ENCODE measurements around the gene IMPACT.

The IMPACT gene

DNA sequence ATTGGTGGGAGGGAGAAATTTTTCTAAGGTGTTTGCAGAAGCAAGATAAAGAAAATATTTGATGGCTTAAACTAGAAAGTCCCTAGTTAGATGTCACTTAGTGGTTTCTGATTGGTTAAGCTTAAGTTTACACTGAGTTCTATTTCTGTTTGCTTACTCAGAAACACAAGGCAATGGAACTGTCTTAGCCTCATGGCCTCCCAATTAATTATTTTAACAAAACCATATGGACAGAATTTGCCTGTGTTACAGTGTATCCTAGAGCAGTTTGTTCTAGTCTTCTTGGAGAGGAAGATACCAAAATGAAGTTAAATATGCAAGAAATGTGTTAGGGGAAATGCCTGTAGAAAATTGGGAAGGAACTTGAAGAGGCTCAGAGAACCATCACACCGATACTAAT, 4.6 kb upstream of the IMPACT start:
- DNase-seq (ENCODE audit: low read depth, low spot score) = no peak

DNA sequence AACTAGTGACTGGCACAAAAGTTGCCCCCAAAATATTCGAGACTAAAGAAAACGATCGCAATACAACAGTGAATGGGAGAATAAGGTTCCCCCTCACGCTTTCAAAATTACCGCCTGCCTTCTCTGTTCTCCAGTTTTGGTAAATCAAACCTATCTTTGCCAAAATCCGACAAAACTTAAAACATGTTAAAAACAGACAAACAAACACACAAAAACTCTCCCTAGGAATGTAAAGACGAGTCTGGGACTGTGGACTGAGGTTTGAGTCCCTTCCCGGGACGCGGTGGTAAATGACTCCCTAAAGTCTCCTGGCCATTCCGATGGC, 435 bp upstream of the IMPACT start:
- no peak for DNase-seq (ENCODE audit: low read depth, low spot score)

DNA sequence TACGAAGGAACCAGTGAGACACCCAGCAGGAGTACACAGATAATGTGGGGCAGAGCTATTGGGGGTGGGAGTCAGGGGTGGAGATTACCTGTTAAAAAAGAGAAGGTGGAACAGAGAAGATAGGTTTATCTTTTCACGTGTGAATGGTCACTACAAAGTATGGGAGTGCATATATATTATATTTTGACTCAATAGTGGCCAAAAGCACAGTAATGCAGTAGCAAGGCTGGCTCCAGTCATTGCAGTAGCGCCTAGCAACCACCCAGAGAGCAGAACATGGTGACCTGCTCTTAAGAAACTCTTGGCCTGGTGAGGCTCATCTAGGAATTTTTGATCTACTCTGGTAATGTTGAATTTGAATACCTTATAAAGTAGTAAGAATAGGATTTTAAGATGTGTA, 1.0 kb downstream of the IMPACT start:
- DNase-seq (ENCODE audit: low read depth, low spot score) = no peak

DNA sequence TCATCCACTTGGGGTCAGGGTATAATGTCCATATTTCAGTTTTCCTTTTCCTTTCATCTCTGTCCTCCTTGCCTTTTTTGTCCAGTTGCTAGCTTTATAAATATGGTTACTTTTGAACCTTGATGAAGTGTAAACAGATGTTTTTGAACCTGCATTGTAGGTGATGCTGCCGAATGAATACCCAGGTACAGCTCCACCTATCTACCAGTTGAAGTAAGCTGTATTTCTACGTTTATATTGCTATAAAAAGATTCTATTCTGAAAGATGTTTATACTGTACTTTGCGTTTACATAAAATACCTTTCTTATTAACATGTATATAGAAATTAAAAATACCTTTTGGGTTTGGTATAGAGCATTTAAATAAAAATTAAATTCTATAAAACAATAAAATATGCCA, 2.2 kb downstream of the IMPACT start:
- no peak for DNase-seq (ENCODE audit: low read depth, low spot score)

DNA sequence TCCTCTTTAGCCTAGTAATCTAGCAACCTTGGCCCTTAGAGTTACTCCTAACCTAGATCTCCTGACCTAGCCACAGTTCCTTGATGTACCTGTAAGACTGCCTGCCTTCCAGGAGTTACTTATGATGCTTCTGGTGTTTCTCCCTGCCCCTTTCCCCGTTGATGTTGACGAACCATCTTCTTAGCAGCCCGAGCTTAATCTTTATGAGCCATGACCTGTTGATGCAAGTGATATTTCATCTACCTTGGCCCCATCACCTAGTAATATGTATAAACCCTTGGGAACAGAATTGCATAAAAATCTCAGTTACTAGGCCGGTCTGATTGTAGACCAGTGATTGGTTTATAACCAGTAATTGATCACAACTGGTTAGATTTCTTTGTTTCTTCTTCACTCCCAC, 2.7 kb downstream of the IMPACT start:
- no peak for DNase-seq (ENCODE audit: low read depth, low spot score)

DNA sequence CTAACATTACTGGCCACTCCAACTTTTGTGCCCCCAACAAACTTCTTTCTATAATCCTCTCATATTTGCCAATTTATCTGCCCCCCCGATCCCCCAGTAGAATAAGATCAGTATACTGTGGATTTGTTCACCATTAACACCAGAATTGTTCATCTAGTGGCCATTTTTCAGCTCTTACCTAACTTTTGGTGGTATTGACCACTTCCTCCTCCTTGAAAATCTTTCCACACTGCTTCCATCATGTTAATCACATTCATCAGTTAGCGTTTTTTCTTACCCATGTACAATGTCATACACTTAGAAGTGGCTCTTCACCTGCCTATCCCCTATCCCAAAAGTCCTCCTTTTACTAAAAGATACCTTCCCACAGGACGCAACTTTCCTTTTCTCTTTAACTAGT, 6.1 kb downstream of the IMPACT start:
- no peak for DNase-seq (ENCODE audit: low read depth, low spot score)

DNA sequence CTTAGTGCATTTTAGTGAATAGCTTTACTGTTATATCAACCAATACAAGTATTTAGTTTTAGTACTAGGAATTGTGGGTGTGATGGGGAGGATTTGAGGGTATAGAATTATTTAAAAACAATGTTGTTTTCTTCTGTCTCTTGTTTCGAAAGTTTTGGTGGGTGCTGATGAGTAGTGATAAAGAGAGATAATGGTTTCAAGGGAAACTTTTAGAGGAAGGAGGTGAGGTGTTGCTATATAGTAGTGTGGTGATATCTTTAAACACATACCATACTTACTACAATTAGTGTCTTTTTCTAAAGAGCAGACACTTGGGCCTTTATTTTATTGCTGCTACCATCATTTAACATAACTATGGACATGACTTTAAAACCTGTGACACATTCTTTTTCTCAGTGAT, 10.5 kb downstream of the IMPACT start:
- no peak for DNase-seq (ENCODE audit: low read depth, low spot score)

DNA sequence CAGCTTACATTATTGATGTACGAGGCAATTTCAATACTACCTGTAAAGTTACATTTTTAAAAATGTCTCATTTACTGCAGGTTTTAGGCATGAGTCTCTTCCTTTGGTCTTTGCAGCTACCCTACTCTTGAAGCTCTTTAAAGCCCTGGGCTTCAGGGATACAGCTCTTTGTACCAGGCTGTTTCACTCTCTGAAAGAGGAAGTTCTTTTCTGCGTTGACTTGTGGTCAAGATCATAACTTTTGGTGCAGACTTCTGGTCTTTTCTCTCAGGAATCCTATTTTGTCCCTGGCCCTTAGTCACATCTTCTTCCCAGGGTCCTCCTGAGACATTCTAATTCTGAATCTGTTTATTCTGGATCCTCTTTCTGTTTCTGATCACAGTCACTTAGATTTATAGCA, 17.4 kb downstream of the IMPACT start:
- DNase-seq (ENCODE audit: low read depth, low spot score) = no peak

DNA sequence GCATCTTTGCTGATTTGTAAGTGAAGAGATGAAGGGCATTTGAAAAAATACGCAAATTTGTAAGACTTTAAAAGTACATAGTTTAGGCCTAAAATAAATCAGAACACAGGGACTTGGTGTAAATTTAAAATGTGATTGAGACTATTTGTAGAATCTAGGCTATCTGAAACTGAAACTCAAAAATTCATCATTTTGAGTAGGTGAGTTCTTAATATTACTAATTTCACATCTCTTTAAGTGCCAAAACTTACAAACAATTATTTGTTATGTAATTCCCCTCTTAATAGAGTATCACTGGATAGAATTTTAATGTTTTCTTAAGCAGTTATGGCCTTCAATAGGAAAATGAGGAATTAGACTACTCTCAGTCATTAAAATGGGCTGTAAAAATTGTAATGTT, 20.0 kb downstream of the IMPACT start:
- DNase-seq (ENCODE audit: low read depth, low spot score) = no peak

DNA sequence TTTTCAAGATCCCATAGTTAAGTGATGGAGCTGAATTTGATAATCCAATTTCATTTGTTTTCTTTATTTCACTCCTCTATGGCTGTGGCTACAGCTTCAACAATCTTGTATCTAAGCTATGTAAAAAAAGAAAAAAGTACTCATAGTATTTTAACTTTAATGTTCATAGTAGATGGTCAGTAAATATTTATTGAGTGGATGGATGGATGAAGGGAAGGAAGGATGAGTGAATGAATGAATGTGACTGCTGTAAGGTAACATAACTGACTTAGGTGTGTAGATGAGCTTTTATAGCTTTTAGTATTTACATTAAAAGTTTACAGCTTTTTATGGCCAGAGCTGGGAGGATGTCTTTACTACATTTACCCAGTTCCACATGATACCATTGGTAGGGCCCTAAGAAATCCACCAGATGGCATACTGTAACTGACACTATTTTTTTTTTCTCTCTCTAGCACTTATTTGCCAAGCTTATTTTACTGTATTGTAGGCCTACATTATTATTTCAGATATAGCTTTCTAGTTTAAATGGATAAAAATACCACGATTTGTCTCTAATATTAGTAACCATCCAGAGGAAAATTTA, 20.6 kb downstream of the IMPACT start:
- DNase-seq (ENCODE audit: low read depth, low spot score) = no peak

DNA sequence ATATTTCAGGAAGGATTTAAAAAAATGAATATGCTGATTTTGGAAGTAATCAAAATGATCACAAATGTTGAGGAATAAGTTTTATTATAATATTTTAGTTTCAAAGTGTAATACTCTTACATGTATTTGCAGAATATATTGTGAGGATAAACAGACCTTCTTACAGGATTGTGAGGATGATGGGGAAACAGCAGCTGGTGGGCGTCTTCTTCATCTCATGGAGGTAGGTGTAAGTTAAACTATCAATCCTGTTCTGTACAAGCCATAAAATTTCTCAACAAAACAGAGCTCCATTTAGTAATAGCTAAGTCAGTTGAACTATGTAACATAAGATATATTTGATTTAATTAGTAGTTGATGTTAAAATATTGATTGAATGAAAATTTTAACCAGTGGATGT, 21.5 kb downstream of the IMPACT start:
- DNase-seq (ENCODE audit: low read depth, low spot score) = no peak

DNA sequence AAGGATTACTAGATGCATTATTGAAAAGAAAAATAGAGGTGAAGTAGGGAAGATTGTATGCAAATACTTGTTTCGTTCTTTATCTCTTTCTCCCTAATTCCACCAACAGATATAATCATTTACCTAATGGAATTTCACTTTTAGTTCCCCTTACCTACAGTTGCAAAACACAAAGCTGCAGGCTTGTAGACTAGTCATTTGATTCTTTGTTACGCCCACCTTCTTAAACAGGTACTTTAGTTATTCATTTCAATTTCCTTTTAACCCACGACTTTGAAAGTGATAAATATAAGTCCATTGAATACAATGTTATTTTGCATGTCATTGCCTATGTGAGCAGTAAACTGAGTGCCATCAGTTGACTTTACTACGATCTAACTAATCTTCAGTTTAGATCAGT, 30.1 kb downstream of the IMPACT start:
- DNase-seq (ENCODE audit: low read depth, low spot score) = no peak

DNA sequence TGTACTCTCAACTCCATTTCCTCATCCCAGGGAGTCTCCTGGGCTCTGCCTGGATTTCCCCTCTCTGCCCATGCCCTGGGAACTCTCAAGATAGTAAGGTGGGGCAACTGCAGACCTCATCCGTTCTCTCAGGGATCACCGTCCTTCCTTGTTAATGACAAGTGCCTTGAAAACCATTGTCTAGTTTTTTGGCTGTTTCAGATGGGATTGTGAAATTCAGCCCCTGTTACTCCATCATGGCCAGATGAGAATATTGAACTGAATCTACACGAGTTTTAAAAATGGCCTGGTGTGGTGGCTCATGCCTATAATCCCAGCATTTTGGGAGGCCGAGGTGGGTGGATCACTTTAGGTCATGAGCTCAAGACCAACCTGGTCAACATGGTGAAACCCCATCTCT, 33.3 kb downstream of the IMPACT start:
- DNase-seq (ENCODE audit: low read depth, low spot score) = no peak

DNA sequence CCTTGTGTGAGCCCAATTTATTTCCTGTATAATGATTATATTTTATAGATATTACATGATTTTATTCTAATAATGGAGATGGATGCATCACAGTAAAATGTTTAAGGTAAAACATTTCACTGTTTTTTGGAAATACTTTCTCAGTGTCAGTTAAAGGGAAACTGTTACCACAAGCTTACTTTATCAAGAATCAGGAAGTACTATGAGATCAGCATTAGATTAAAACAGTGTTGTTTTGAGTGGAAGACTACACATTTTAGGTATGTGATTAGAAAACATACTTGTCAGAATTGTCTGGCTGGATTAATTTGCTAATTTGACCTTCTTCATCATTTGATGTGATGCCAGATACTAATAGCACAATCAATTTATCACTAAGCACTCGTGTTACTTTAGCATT, 33.9 kb downstream of the IMPACT start, which contains the start of gene HRH4:
HRH4 (plus strand) TSS at position 250 of the 400 bp plus-strand sequence; CDS start at position 342, 92 bp downstream.
- DNase-seq (ENCODE audit: low read depth, low spot score) = no peak

DNA sequence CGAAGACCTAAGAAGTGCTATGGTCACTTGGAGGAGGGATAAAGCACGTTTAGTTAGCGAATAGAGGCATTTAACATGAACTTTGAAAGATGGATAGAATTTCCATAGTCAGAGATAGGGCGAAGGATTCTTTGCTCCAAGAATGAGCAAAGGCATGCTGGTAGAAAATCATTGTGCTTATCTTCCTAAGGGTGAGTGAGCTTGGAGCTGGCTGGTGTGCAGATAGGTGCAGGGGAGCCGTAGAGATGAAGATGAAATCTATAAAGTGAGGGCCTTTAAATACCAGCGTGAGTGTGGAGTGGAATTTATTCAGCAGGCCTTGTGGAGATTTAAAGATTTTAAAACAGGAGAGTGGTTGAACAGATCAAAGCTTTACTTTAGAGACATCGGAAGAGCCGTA, 35.5 kb downstream of the IMPACT start:
- DNase-seq (ENCODE audit: low read depth, low spot score) = no peak

DNA sequence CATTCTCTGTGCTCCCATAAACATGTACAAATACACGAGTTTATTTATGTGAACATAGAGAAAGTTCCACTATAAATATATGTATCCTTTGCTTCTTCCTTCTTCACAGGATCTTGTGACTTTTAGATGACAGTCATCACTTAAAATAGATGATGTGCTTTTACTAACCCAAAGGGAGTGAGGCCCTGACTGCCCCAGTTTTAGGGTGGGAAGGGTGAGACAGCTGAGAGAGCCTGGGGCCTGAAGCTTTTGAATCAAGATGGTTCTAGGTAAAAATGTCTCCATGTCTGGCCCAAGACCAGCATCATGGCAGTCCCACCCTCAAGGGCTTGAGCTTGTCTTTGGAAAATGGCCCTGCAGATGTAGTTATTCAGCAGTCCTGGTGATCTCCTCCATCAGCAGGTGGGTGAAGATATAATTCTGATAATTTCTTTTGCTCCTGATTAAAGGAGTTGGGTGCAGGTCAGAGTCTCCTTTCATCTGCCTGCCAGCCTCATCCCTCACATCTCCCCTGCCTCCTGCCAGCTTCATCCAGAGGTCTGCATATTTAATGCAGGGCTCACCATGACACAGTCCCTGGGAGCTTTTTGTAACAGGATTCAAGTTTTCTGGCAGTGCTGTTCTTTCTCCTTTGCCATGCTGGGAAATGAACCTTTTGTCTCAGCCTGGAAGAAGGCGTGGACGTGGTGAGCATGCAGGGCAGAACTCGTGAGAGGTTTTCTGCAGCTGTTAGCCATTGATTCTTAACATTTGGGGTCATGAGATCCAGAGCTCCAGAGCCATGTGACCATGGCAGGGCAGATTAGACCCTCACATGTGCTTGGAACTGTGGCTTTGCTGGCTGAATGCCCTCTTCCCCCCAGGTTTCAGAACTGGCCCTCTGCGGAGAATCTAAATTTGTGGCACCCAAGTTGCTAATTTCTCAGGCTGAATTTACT, 36.6 kb downstream of the IMPACT start:
- DNase-seq (ENCODE audit: low read depth, low spot score) = no peak

DNA sequence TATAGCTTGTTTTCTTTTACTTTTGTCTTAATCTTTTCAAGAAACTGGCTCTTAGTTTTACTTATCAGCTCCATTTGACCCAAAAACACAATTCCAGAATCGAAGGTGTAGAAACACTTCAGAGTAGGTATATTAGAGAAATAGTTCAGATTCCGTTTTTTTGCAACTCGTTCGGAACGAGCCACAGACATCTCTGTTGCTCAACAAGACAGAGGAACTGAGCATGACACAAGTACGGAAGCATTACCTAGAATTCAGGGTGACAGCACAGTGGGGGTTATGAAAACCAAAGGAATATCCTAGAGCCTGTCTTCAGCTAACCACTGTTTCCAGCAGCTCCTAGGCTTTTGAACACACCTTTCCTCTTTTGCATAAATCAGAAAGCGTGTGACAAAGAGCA, 39.0 kb downstream of the IMPACT start:
- DNase-seq (ENCODE audit: low read depth, low spot score) = no peak

DNA sequence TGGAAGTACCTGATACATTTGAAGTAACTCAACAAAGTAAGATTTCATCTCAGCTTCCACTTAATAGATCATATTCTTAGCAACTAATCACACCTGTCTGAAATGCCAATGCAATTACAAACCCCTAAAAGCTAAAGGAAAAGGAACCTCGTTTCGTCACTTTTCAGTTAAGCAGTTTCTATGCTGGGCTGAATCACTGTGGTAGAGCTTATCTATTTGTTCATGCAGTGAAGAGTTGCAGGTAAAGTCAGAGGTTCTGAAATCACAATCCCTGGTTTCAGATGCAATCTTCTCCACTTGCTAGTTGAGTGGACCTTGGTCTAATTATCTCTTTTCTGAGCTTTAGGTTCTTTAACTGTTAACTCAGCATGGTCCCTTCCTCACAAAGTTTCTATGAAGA, 40.3 kb downstream of the IMPACT start:
- no peak for DNase-seq (ENCODE audit: low read depth, low spot score)

DNA sequence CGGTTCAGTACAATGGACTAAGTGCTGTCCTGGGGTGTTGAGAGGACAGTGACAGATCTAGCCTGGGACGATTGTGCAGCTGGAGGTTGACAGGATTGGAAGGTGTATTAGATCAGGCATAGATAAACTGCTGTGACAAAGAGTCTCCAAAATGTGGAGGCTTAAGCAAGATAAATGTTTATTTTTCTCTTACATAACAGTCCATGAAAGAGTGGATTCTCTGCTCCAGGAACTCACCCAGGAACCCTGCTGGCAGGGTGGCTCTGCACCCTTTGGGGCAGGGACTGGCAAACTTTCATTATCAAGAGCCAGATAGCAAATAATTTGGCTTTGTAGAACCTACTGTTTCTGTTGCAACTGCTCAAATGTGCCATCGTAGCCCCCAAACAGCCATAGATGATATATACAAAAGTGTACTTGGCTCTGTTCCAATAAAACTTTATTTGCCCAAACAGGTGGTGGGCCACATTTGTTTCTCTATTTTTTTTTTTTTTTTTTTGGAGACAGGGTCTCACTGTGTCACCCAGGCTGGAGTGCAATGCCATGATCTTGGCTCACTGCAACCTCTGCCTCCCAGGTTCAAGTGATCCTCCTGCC, 43.6 kb downstream of the IMPACT start:
- no peak for DNase-seq (ENCODE audit: low read depth, low spot score)

DNA sequence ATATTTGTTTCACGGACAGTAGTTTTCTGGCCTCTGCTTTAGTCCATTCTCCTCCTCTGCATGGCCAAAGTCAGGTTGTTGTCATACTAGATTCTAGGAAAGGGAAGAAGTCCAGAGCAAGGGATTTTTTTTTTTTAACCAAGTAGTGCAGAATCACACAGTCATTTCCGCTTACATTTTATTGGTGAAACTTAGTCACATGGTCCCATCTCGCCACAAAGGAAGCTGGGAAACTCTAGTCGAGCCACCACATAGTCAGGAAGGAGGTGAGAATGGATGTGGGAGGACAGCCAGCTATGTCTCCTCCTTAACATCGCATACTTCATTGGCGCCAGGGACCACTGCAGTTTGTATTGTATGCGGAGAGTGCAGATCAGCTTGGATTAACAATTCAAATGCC, 44.3 kb downstream of the IMPACT start:
- DNase-seq (ENCODE audit: low read depth, low spot score) = no peak

DNA sequence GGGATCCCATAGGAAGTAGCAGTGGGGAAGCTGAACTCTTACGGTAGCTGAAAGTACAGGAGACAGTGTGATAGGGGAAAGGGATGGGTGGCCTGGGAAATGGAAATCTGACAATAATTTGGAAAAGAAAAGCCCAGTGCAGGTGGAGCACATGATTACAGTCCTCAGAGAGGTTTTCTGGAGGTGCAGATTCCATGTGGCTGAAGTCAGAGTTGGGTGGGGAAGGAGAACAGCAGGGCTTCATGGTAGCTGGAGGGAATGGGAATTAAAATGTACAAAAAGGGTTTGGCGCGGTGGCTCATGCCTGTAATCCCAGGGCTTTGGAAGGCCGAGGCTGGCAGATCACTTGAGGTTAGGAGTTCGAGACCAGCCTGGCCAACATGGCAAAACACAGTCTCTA, 46.1 kb downstream of the IMPACT start:
- DNase-seq (ENCODE audit: low read depth, low spot score) = no peak

DNA sequence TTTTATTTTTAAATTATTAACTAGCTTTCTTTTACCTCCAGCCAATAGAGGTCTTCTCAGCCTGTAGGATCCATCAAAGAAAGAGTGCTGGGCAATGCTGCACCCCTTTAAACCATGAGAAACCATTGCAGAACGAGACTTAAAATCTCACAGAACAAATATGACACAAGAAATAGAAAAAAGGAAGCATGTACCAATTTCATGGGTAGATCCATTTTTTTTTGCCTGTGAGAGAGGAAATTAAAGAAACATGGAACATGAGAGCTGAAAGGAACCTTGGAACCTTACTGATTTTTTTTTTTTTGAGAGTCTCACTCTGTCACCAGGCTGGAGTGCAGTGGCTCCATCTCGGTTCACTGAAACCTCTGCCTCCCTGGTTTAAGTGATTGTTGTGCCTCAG, 47.9 kb downstream of the IMPACT start:
- no peak for DNase-seq (ENCODE audit: low read depth, low spot score)

Measured in iPS DF 19.7 (cell line).